H9 (cell line): ENCODE results near the gene IL3. TPM values are rescaled to one million over a fixed set of nuclear protein-coding genes. Genes with fewer than 3 reads are reported as not detected.

Experiments used
- DNase-seq: peaks from one replicate; pipeline ENCODE4 v3.0.0-alpha.2; 2017
- H2AFZ ChIP-seq: one replicate; pipeline ENCODE4 v1.6.1; 2013; ENCODE audit warnings: mild to moderate bottlenecking, low read length, control low read depth, moderate library complexity
- H2AK5ac ChIP-seq: 2 replicates; pipeline ENCODE4 v1.6.1; 2013; ENCODE audit warnings: low read length, control low read depth, mixed read lengths; ENCODE audit not compliant: insufficient read length
- H2BK120ac ChIP-seq: one replicate; pipeline ENCODE4 v1.6.1; 2013; ENCODE audit warnings: low read depth, mild to moderate bottlenecking, low read length, control low read depth, inconsistent platforms; ENCODE audit not compliant: poor library complexity, severe bottlenecking
- H2BK12ac ChIP-seq: 2 replicates; pipeline ENCODE4 v1.6.1; 2013; ENCODE audit warnings: low read length, control low read depth, mixed read lengths, low read depth; ENCODE audit not compliant: insufficient read length
- H2BK15ac ChIP-seq: 2 replicates; pipeline ENCODE4 v1.6.1; 2013; ENCODE audit warnings: low read depth, low read length, control low read depth
- H2BK20ac ChIP-seq: one replicate; pipeline ENCODE4 v1.6.1; 2013; ENCODE audit warnings: low read depth, mild to moderate bottlenecking, low read length, control low read depth, inconsistent platforms; ENCODE audit not compliant: poor library complexity, severe bottlenecking
- H2BK5ac ChIP-seq: 2 replicates; pipeline ENCODE4 v1.6.1; 2013; ENCODE audit warnings: low read length, control low read depth, mixed read lengths; ENCODE audit not compliant: insufficient read length
- H3K14ac ChIP-seq: 2 replicates; pipeline ENCODE4 v1.6.1; 2013; ENCODE audit warnings: low read length, control low read depth; ENCODE audit not compliant: insufficient read depth
- H3K18ac ChIP-seq: 2 replicates; pipeline ENCODE4 v1.6.1; 2013; ENCODE audit warnings: low read depth, mild to moderate bottlenecking, mixed read lengths, low read length, control low read depth; ENCODE audit not compliant: insufficient read length
- H3K23ac ChIP-seq: 2 replicates; pipeline ENCODE4 v1.6.1; 2013; ENCODE audit warnings: low read length, control low read depth, mixed read lengths, low read depth; ENCODE audit not compliant: insufficient read length
- H3K23me2 ChIP-seq: 2 replicates; pipeline ENCODE4 v1.6.1; 2013; ENCODE audit warnings: low read depth, mild to moderate bottlenecking, mixed read lengths, low read length, control low read depth; ENCODE audit not compliant: insufficient read length, poor library complexity, severe bottlenecking
- H3K27ac ChIP-seq: 2 replicates; pipeline ENCODE4 v1.5.1; 2013; ENCODE audit warnings: low read length, control low read depth, mixed read lengths, low read depth; ENCODE audit not compliant: insufficient read length
- H3K27me3 ChIP-seq: 2 replicates; pipeline ENCODE4 v1.6.1; 2013; ENCODE audit warnings: low read length, control low read depth, inconsistent platforms; ENCODE audit not compliant: insufficient read depth
- H3K4ac ChIP-seq: 2 replicates; pipeline ENCODE4 v1.6.1; 2013; ENCODE audit warnings: low read depth, mild to moderate bottlenecking, control low read depth, inconsistent platforms, low read length, moderate library complexity
- H3K4me1 ChIP-seq: 2 replicates; pipeline ENCODE4 v1.6.1; 2013; ENCODE audit warnings: low read length, control low read depth, inconsistent platforms; ENCODE audit not compliant: insufficient read depth
- H3K4me2 ChIP-seq: 2 replicates; pipeline ENCODE4 v1.6.1; 2013; ENCODE audit warnings: low read length, control low read depth, mixed read lengths; ENCODE audit not compliant: insufficient read length, insufficient read depth
- H3K56ac ChIP-seq: 2 replicates; pipeline ENCODE4 v1.6.1; 2013; ENCODE audit warnings: low read depth, mild to moderate bottlenecking, mixed read lengths, low read length, control low read depth; ENCODE audit not compliant: insufficient read length
- H3K79me1 ChIP-seq: 2 replicates; pipeline ENCODE4 v1.6.1; 2013; ENCODE audit warnings: low read depth, mild to moderate bottlenecking, moderate library complexity, low read length, control low read depth, inconsistent platforms; ENCODE audit not compliant: insufficient read depth, poor library complexity, severe bottlenecking
- H3K79me2 ChIP-seq: 2 replicates; pipeline ENCODE4 v1.6.1; 2013; ENCODE audit warnings: low read length, control low read depth, inconsistent platforms; ENCODE audit not compliant: insufficient read depth
- H3K9ac ChIP-seq: 2 replicates; pipeline ENCODE4 v1.6.1; 2013; ENCODE audit warnings: low read length, control low read depth, mixed read lengths; ENCODE audit not compliant: insufficient read length; ENCODE audit errors: extremely low read depth
- H3K9me3 ChIP-seq: one replicate; pipeline ENCODE4 v1.6.1; 2013; ENCODE audit warnings: low read depth, low read length, inconsistent platforms; ENCODE audit not compliant: control insufficient read depth
- H3T11ph ChIP-seq: one replicate; pipeline ENCODE4 v1.6.1; 2013; ENCODE audit warnings: mild to moderate bottlenecking, low read length, control low read depth, inconsistent platforms
- H4K20me1 ChIP-seq: one replicate; pipeline ENCODE4 v1.6.1; 2013; ENCODE audit not compliant: control insufficient read depth, insufficient read length, insufficient read depth
- H4K5ac ChIP-seq: 2 replicates; pipeline ENCODE4 v1.6.1; 2013; ENCODE audit warnings: low read depth, mild to moderate bottlenecking, mixed read lengths, low read length, control low read depth; ENCODE audit not compliant: insufficient read length
- H4K8ac ChIP-seq: replicated peaks from 2 replicates; pipeline ENCODE4 v1.6.1; 2013; ENCODE audit warnings: low read length, control low read depth, mixed read lengths, low read depth; ENCODE audit not compliant: insufficient read length
- H4K91ac ChIP-seq: 2 replicates; pipeline ENCODE4 v1.6.1; 2013; ENCODE audit warnings: low read depth, mild to moderate bottlenecking, moderate library complexity, mixed read lengths, low read length, control low read depth; ENCODE audit not compliant: insufficient read length
- H3K27ac Mint-ChIP-seq, 3 experiments: 2 replicates in 2 of 3; 3 replicates in 1 of 3; pipeline ENCODE4 v1.8.0; 2020 to 2021; ENCODE audit warnings: mixed read lengths in 3 of 3, mild to moderate bottlenecking in 1 of 3, moderate library complexity in 1 of 3
- H3K27me3 Mint-ChIP-seq: 2 replicates; pipeline ENCODE4 v1.8.0; 2021; ENCODE audit warnings: low read depth, mild to moderate bottlenecking, moderate library complexity, mixed read lengths
- H3K36me3 Mint-ChIP-seq, 3 experiments: 2 replicates in 2 of 3; 3 replicates in 1 of 3; pipeline ENCODE4 v1.8.0; 2020 to 2021; ENCODE audit warnings: low read depth in 3 of 3, mixed read lengths in 3 of 3; ENCODE audit not compliant: insufficient read depth in 1 of 3
- H3K4me1 Mint-ChIP-seq, 2 experiments: 2 replicates each; pipeline ENCODE4 v1.8.0; 2020; ENCODE audit warnings: mixed read lengths in 2 of 2
- H3K4me3 Mint-ChIP-seq, 2 experiments: 2 replicates in 1 of 2; 3 replicates in 1 of 2; pipeline ENCODE4 v1.8.0; 2020 to 2021; ENCODE audit warnings: mild to moderate bottlenecking in 2 of 2, mixed read lengths in 2 of 2, moderate library complexity in 1 of 2
- H3K9me3 Mint-ChIP-seq, 2 experiments: 2 replicates in 1 of 2; 3 replicates in 1 of 2; pipeline ENCODE4 v1.8.0; 2020; ENCODE audit warnings: mild to moderate bottlenecking in 2 of 2, mixed read lengths in 2 of 2, moderate library complexity in 1 of 2
- WGBS: extraction: QIAGEN DNeasy Blood & Tissue Kit; methylation state at CpG from one replicate; pipeline ENCODE4 v1.1.7; 2013; ENCODE audit warnings: missing lambda C conversion rate, low lambda C conversion rate, mixed read lengths; ENCODE audit not compliant: insufficient read length; ENCODE audit errors: extremely low coverage; 5-methylcytosine and 5-hydroxymethylcytosine counted together
- total RNA-seq: library from RNA; stranded (reverse); gene quantifications from 2 replicates; pipeline ENCODE4 v1.2.1, GENCODE V29; 2021
- TF ChIP-seq, protein P1 (sequence below): fragments of 200-600 bp; sonication (generic); conservative IDR thresholded peaks from 3 replicates; pipeline ENCODE4 v1.8.0; 2021; ENCODE audit warnings: antibody characterized with exemption, mild to moderate bottlenecking

The IL3 gene
- total RNA-seq, 1 experiment from 2014 or later: not detected

DNA sequence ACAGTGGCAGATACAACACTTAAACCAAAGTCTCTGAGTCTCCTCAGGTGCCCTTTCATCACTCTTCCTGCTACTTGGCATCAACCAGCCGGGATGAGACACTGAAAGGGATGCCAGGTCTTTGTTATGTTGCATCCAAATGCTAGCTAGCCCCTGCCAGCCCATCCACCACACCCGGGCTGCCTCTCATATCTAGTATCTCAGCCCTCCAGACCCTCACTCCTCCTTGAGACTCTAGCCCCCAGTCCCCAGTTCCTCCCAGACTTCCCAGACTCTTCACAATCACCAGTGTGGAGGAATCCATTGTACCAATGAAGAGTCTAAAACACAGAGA lies 34.6 kb downstream of the IL3 start:
- no peaks in the 10 kb centered on the region for H3K27me3 ChIP-seq
- no peak overlapping the region for H3K14ac ChIP-seq
- no peak overlapping the region for H3K56ac ChIP-seq
- H3K4me1 Mint-ChIP-seq: no peaks in the 10 kb centered on the region
- no peak overlapping the region for H2BK120ac ChIP-seq
- H4K20me1 ChIP-seq: no peaks in the 10 kb centered on the region
- no peak overlapping the region for H3K27ac ChIP-seq
- no peak overlapping the region for H3K4me2 ChIP-seq
- no peaks in the 10 kb centered on the region for H3K4me1 ChIP-seq
- no peak overlapping the region for H3K23ac ChIP-seq
- no peak overlapping the region for H3K27ac Mint-ChIP-seq
- no peak overlapping the region for H2BK20ac ChIP-seq
- no peak overlapping the region for H3K4ac ChIP-seq
- H3K36me3 Mint-ChIP-seq: no peaks in the 10 kb centered on the region
- H3K79me1 ChIP-seq: no peaks in the 10 kb centered on the region
- TF ChIP-seq, protein P1, sequence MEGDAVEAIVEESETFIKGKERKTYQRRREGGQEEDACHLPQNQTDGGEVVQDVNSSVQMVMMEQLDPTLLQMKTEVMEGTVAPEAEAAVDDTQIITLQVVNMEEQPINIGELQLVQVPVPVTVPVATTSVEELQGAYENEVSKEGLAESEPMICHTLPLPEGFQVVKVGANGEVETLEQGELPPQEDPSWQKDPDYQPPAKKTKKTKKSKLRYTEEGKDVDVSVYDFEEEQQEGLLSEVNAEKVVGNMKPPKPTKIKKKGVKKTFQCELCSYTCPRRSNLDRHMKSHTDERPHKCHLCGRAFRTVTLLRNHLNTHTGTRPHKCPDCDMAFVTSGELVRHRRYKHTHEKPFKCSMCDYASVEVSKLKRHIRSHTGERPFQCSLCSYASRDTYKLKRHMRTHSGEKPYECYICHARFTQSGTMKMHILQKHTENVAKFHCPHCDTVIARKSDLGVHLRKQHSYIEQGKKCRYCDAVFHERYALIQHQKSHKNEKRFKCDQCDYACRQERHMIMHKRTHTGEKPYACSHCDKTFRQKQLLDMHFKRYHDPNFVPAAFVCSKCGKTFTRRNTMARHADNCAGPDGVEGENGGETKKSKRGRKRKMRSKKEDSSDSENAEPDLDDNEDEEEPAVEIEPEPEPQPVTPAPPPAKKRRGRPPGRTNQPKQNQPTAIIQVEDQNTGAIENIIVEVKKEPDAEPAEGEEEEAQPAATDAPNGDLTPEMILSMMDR: no peak
- no peak overlapping the region for H2BK5ac ChIP-seq
- no CpG with 5 or more reads among the region's 2 CpGs for WGBS
- H4K91ac ChIP-seq: no peak overlapping the region
- H2BK12ac ChIP-seq: no peak overlapping the region
- no peak overlapping the region for H4K5ac ChIP-seq
- no peak overlapping the region for H3T11ph ChIP-seq
- H2AFZ ChIP-seq: no peak overlapping the region
- H3K9me3 Mint-ChIP-seq: no peaks in the 10 kb centered on the region; a peak in 1 of 5 replicates
- DNase-seq: no peak
- no peak overlapping the region for H4K8ac ChIP-seq
- H3K9me3 ChIP-seq: no peaks in the 10 kb centered on the region
- no peak overlapping the region for H3K18ac ChIP-seq
- no peak overlapping the region for H3K9ac ChIP-seq
- no peaks in the 10 kb centered on the region for H3K79me2 ChIP-seq
- no peaks in the 10 kb centered on the region for H3K23me2 ChIP-seq
- no peaks in the 10 kb centered on the region; the same call in none of the 2 replicates for H3K27me3 Mint-ChIP-seq
- H2BK15ac ChIP-seq: no peak overlapping the region
- H2AK5ac ChIP-seq: no peak overlapping the region
- no peak overlapping the region for H3K4me3 Mint-ChIP-seq
